GM12878 (cell line): ENCODE measurements around the gene IGSF6. TPM values are rescaled to one million over a fixed set of nuclear protein-coding genes. Genes with fewer than 3 reads are reported as not detected.

Experiments
- BACH1 ChIP-seq: fragments of 450-650 bp; IDR thresholded peaks from 2 replicates; pipeline ENCODE4 v1.6.1; 2017; ENCODE audit warnings: mild to moderate bottlenecking, borderline replicate concordance
- DPF2 ChIP-seq: fragments of 450-650 bp; IDR thresholded peaks from 2 replicates; pipeline ENCODE4 v1.6.1; 2017; ENCODE audit warnings: mild to moderate bottlenecking
- EP300 ChIP-seq, 2 experiments: fragments of 150-350 bp in 1 of 2; IDR thresholded peaks; 2 replicates each; pipeline ENCODE4 v1.6.1; 2011 to 2012; ENCODE audit warnings: low read depth in 2 of 2, low read length in 2 of 2, borderline replicate concordance in 1 of 2, improper control_type of control experiment in 1 of 2, inconsistent platforms in 1 of 2; ENCODE audit not compliant: control insufficient read depth in 1 of 2
- FOS ChIP-seq: IDR thresholded peaks from 3 replicates; pipeline ENCODE4 v1.6.1; 2011; ENCODE audit warnings: borderline replicate concordance; ENCODE audit not compliant: insufficient read length; ENCODE audit errors: extremely low read depth
- JUNB ChIP-seq: IDR thresholded peaks from 2 replicates; pipeline ENCODE4 v1.6.1; 2016; ENCODE audit warnings: antibody characterized with exemption, mild to moderate bottlenecking
- LARP7 ChIP-seq: fragments of 450-650 bp; IDR thresholded peaks from 2 replicates; pipeline ENCODE4 v1.6.1; 2017; ENCODE audit warnings: mild to moderate bottlenecking
- MEF2B ChIP-seq: fragments of 450-650 bp; IDR thresholded peaks from 2 replicates; pipeline ENCODE4 v1.6.1; 2018; ENCODE audit warnings: mild to moderate bottlenecking, moderate library complexity; ENCODE audit not compliant: partially characterized antibody, poor library complexity, severe bottlenecking
- MTA3 ChIP-seq: IDR thresholded peaks from 2 replicates; pipeline ENCODE4 v1.6.1; 2012; ENCODE audit warnings: low read length, inconsistent platforms, borderline replicate concordance
- MYB ChIP-seq: fragments of 150-350 bp; IDR thresholded peaks from 2 replicates; pipeline ENCODE4 v1.6.1; 2014; ENCODE audit warnings: mild to moderate bottlenecking, low read depth, low read length, borderline replicate concordance
- RB1 ChIP-seq: fragments of 450-650 bp; formaldehyde crosslinking; IDR thresholded peaks from 2 replicates; pipeline ENCODE4 v1.6.1; 2017; ENCODE audit warnings: mild to moderate bottlenecking, borderline replicate concordance
- RELA ChIP-seq: fragments of 450-650 bp; IDR thresholded peaks from 2 replicates; pipeline ENCODE4 v1.8.0; 2014; ENCODE audit warnings: borderline replicate concordance; ENCODE audit not compliant: partially characterized antibody
- SIN3A ChIP-seq: IDR thresholded peaks from 2 replicates; pipeline ENCODE4 v1.6.1; 2012; ENCODE audit warnings: low read depth, low read length, improper control_type of control experiment
- SPI1 ChIP-seq: IDR thresholded peaks from 2 replicates; pipeline ENCODE4 v1.6.1; 2011; ENCODE audit warnings: low read depth, mild to moderate bottlenecking, low read length, moderate library complexity, borderline replicate concordance; ENCODE audit not compliant: insufficient read depth
- YY1 ChIP-seq: IDR thresholded peaks from 2 replicates; pipeline ENCODE4 v1.6.1; 2011; ENCODE audit warnings: low read depth, mild to moderate bottlenecking, low read length
- ZNF622 ChIP-seq: fragments of 450-650 bp; IDR thresholded peaks from 2 replicates; pipeline ENCODE4 v1.6.1; 2017; ENCODE audit warnings: mild to moderate bottlenecking, inconsistent platforms
- polyA plus RNA-seq, 11 experiments: library from polyadenylated mRNA; depleted of rRNA in 4 of 11; unstranded in 6 of 11; stranded (reverse) in 5 of 11; fragments of >200 nt; fragmentation: Nextera tagmentation in 4 of 11; fragmentation: Illumina TruSeq in 1 of 11; extraction: Ambion mirVana in 4 of 11; extraction: Trizol in 1 of 11; gene quantifications; 1 replicate in 1 of 11; 2 replicates in 10 of 11; pipeline versions ENCODE4 v1.2.1 to v1.2.3, GENCODE V29; 2011 to 2016; ENCODE audit warnings: inconsistent platforms in 2 of 11, missing spikeins in 2 of 11, low read depth in 1 of 11
- total RNA-seq, 4 experiments: library from RNA; depleted of rRNA in 3 of 4; stranded (reverse); fragments of >200 nt in 3 of 4; fragmentation: Illumina TruSeq in 1 of 4; extraction: Trizol in 1 of 4; gene quantifications; 2 replicates each; pipeline versions ENCODE4 v1.2.1 to v1.2.3, GENCODE V29; 2013 to 2021
- TF ChIP-seq, protein P1 (sequence below): fragments of 450-650 bp; IDR thresholded peaks from 2 replicates; pipeline ENCODE4 v1.6.1; 2017; ENCODE audit warnings: mild to moderate bottlenecking, low read depth, inconsistent platforms; ENCODE audit not compliant: poor library complexity, severe bottlenecking
- TF ChIP-seq, protein P2 (sequence below): IDR thresholded peaks from 2 replicates; pipeline ENCODE4 v1.6.1; 2011; ENCODE audit warnings: low read depth, mild to moderate bottlenecking, low read length, moderate library complexity, borderline replicate concordance; ENCODE audit errors: extremely low read depth
- TF ChIP-seq, protein P3 (sequence below): fragments of 150-350 bp; IDR thresholded peaks from 2 replicates; pipeline ENCODE4 v1.6.1; 2016; ENCODE audit warnings: low read depth, low read length
- TF ChIP-seq, protein P4 (sequence below): IDR thresholded peaks from 2 replicates; pipeline ENCODE4 v1.6.1; 2011; ENCODE audit warnings: borderline replicate concordance, low read depth, mild to moderate bottlenecking, moderate library complexity, mixed read lengths, low read length; ENCODE audit not compliant: insufficient read depth; ENCODE audit errors: extremely low read length

The IGSF6 gene
- total and polyA plus RNA-seq, 10 of the 15 experiments (the other 5 are each of a cell fraction or from before 2014, with no cell fraction given) = 0.32 to 1.2 (median 0.72) TPM

DNA sequence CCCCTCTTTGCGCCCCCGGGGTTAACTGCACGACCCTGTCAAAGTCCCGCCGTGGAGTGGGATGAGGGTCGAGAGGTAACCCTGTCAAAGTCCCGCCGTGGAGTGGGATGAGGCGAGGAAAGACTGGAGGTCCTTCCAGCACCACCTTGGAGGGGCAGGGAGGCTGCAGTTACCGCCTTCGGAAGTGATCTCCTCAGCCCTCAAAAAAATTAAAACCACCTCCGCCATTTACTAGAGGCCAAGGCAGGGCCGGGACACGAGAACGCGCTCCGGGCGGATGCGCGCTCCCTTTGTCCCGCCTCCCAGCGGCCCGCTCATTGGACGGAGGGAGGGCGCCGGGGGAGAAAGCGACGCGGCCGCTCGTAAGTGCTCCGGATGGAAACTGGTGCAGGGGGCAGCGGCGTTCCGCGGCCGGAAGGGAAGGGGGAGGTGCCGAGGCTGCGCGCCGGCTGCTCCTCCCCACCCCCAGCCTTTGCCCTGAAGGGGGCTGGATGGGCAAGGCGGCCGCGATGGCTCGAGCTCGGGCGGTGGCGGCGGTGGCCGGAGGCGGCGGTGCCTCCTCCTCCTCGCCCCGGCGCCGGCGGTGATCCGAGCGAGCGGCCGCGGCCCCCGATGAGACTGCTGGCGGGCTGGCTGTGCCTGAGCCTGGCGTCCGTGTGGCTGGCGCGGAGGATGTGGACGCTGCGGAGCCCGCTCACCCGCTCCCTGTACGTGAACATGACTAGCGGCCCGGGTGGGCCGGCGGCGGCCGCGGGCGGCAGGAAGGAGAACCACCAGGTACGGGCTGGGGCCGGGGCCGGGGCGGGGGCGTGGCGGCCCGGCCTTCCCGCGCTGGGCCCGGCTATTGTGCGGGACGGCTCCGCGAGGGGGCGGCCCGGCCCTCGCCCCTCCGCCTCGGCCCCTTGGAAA is 53.0 kb downstream of the IGSF6 start, which contains the start of gene METTL9 (continued):
- TF ChIP-seq, protein P1, sequence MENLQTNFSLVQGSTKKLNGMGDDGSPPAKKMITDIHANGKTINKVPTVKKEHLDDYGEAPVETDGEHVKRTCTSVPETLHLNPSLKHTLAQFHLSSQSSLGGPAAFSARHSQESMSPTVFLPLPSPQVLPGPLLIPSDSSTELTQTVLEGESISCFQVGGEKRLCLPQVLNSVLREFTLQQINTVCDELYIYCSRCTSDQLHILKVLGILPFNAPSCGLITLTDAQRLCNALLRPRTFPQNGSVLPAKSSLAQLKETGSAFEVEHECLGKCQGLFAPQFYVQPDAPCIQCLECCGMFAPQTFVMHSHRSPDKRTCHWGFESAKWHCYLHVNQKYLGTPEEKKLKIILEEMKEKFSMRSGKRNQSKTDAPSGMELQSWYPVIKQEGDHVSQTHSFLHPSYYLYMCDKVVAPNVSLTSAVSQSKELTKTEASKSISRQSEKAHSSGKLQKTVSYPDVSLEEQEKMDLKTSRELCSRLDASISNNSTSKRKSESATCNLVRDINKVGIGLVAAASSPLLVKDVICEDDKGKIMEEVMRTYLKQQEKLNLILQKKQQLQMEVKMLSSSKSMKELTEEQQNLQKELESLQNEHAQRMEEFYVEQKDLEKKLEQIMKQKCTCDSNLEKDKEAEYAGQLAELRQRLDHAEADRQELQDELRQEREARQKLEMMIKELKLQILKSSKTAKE = no peak
- peak; percentile 94 for TF ChIP-seq YY1
- no peak for TF ChIP-seq MYB
- TF ChIP-seq ZNF622 = no peak
- TF ChIP-seq, protein P2, sequence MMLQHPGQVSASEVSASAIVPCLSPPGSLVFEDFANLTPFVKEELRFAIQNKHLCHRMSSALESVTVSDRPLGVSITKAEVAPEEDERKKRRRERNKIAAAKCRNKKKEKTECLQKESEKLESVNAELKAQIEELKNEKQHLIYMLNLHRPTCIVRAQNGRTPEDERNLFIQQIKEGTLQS = no peak
- TF ChIP-seq SIN3A = peak; percentile 82
- peak; percentile 25 for TF ChIP-seq MEF2B
- no peak for TF ChIP-seq MTA3
- TF ChIP-seq JUNB = no peak
- TF ChIP-seq FOS = no peak
- peak; percentile 89 for TF ChIP-seq DPF2
- TF ChIP-seq EP300 (IDR thresholded peaks at IDR 0.05; ENCODE audit: borderline replicate concordance in 1 of 2, control insufficient read depth in 1 of 2, low read depth in 2 of 2, low read length in 2 of 2) = peak; percentile 23 to 30; a peak in 1 of 4 replicates
- TF ChIP-seq BACH1 = peak; percentile 87
- no peak for TF ChIP-seq SPI1
- TF ChIP-seq RB1 = peak; percentile 97
- TF ChIP-seq, protein P3, sequence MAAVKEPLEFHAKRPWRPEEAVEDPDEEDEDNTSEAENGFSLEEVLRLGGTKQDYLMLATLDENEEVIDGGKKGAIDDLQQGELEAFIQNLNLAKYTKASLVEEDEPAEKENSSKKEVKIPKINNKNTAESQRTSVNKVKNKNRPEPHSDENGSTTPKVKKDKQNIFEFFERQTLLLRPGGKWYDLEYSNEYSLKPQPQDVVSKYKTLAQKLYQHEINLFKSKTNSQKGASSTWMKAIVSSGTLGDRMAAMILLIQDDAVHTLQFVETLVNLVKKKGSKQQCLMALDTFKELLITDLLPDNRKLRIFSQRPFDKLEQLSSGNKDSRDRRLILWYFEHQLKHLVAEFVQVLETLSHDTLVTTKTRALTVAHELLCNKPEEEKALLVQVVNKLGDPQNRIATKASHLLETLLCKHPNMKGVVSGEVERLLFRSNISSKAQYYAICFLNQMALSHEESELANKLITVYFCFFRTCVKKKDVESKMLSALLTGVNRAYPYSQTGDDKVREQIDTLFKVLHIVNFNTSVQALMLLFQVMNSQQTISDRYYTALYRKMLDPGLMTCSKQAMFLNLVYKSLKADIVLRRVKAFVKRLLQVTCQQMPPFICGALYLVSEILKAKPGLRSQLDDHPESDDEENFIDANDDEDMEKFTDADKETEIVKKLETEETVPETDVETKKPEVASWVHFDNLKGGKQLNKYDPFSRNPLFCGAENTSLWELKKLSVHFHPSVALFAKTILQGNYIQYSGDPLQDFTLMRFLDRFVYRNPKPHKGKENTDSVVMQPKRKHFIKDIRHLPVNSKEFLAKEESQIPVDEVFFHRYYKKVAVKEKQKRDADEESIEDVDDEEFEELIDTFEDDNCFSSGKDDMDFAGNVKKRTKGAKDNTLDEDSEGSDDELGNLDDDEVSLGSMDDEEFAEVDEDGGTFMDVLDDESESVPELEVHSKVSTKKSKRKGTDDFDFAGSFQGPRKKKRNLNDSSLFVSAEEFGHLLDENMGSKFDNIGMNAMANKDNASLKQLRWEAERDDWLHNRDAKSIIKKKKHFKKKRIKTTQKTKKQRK = no peak
- peak; percentile 84 for TF ChIP-seq RELA
- peak; percentile 86 for TF ChIP-seq LARP7
- TF ChIP-seq, protein P4, sequence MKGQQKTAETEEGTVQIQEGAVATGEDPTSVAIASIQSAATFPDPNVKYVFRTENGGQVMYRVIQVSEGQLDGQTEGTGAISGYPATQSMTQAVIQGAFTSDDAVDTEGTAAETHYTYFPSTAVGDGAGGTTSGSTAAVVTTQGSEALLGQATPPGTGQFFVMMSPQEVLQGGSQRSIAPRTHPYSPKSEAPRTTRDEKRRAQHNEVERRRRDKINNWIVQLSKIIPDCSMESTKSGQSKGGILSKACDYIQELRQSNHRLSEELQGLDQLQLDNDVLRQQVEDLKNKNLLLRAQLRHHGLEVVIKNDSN = peak; percentile 20
